B cell (primary cell): ENCODE results near the gene STRN. TPM values are rescaled to one million over a fixed set of nuclear protein-coding genes. Genes with fewer than 3 reads are reported as not detected.

Experiments used
- ATAC-seq: fragments of 200-7000 bp; cut with Tn5 transposase; one replicate; pipeline ENCODE4 v1.10.0; 2021; ENCODE audit warnings: low read depth, mild to moderate bottlenecking, moderate number of reproducible peaks, moderate library complexity
- CTCF ChIA-PET: fragments of 350-600 bp; sonication (Branson Sonifier 250); formaldehyde crosslinking; loops from one replicate; lab custom pipeline; 2021; ENCODE audit warnings: antibody characterized with exemption, inconsistent platforms; lab: Charles Lee
- POLR2A ChIA-PET: fragments of 350-600 bp; sonication (Branson Sonifier 250); formaldehyde crosslinking; loops from one replicate; lab custom pipeline; 2021; ENCODE audit warnings: antibody characterized with exemption; lab: Charles Lee
- DNase-seq: peaks from one replicate; pipeline ENCODE4 v3.0.0; 2013
- H2AFZ ChIP-seq: 2 replicates; pipeline ENCODE4 v1.6.1; 2012; ENCODE audit warnings: mild to moderate bottlenecking, low read depth, low read length; ENCODE audit not compliant: insufficient read depth, poor library complexity, severe bottlenecking
- H3K27ac ChIP-seq, 2 donors: 1 replicate in 1 of 2; 2 replicates in 1 of 2; pipeline ENCODE4 v1.5.1; 2012 to 2013; ENCODE audit warnings: low read length in 2 of 2, mild to moderate bottlenecking in 2 of 2, moderate library complexity in 1 of 2
- H3K27me3 ChIP-seq, 4 experiments: fragments of 200-600 bp in 1 of 4; sonication (generic) in 1 of 4; replicated peaks in 1 of 4; 1 replicate in 2 of 4; 2 replicates in 2 of 4; pipeline versions ENCODE4 v1.6.1 to v1.7.0; 2013 to 2016; ENCODE audit warnings: low read length in 3 of 4, mild to moderate bottlenecking in 2 of 4, mixed read lengths in 1 of 4, moderate library complexity in 1 of 4; ENCODE audit not compliant: insufficient read depth in 4 of 4, control insufficient read depth in 3 of 4; ENCODE audit errors: control extremely low read depth in 1 of 4
- H3K36me3 ChIP-seq, 2 experiments: replicated peaks in 1 of 2; 1 replicate in 1 of 2; 2 replicates in 1 of 2; pipeline versions ENCODE4 v1.6.1 to v1.7.1; 2013; ENCODE audit warnings: low read length in 1 of 2; ENCODE audit not compliant: insufficient read depth in 2 of 2, control insufficient read depth in 1 of 2; ENCODE audit errors: control extremely low read depth in 1 of 2, extremely low read depth in 1 of 2
- H3K4me1 ChIP-seq, 2 donors: fragments of 200-600 bp in 1 of 2; sonication (generic) in 1 of 2; 1 replicate in 1 of 2; 2 replicates in 1 of 2; pipeline versions ENCODE4 v1.5.1 to v1.6.1; 2013 to 2017; ENCODE audit warnings: low read length in 2 of 2; ENCODE audit not compliant: control insufficient read depth in 2 of 2, insufficient read depth in 2 of 2
- H3K4me2 ChIP-seq: replicated peaks from 2 replicates; pipeline ENCODE3; 2012; ENCODE audit warnings: mild to moderate bottlenecking, low read depth, low read length; ENCODE audit not compliant: poor library complexity, severe bottlenecking
- H3K4me3 ChIP-seq, 5 experiments: fragments of 200-600 bp in 1 of 5; sonication (generic) in 1 of 5; 1 replicate in 3 of 5; 2 replicates in 2 of 5; pipeline versions ENCODE4 v1.5.1 to v1.7.0; 2011 to 2016; ENCODE audit warnings: low read length in 4 of 5, mild to moderate bottlenecking in 4 of 5, low read depth in 2 of 5, control low read depth in 1 of 5, moderate library complexity in 1 of 5; ENCODE audit not compliant: insufficient read depth in 1 of 5; ENCODE audit errors: control extremely low read depth in 1 of 5, extremely low read depth in 1 of 5
- H3K79me2 ChIP-seq: fragments of 200-600 bp; sonication (generic); one replicate; pipeline ENCODE4 v1.6.0; 2016; ENCODE audit warnings: low read length; ENCODE audit not compliant: control insufficient read depth, insufficient read depth
- H3K9ac ChIP-seq: fragments of 200-600 bp; sonication (generic); 2 replicates; pipeline ENCODE4 v1.6.1; 2017; ENCODE audit warnings: mild to moderate bottlenecking, low read length, moderate library complexity
- H3K9me3 ChIP-seq, 3 donors: one replicate each; pipeline versions ENCODE4 v1.6.1 to v1.7.1; 2013; ENCODE audit warnings: low read length in 2 of 3; ENCODE audit not compliant: control insufficient read depth in 2 of 3, insufficient read depth in 1 of 3; ENCODE audit errors: control extremely low read depth in 1 of 3
- H4K20me1 ChIP-seq: 2 replicates; pipeline ENCODE4 v1.6.0; 2012; ENCODE audit warnings: mild to moderate bottlenecking, low read length; ENCODE audit not compliant: insufficient read depth, control insufficient read depth, poor library complexity, severe bottlenecking
- H3K27ac Mint-ChIP-seq: one replicate; pipeline ENCODE4 v1.8.0; 2021; ENCODE audit warnings: mixed read lengths
- H3K27me3 Mint-ChIP-seq: one replicate; pipeline ENCODE4 v1.8.0; 2021; ENCODE audit warnings: mixed read lengths
- H3K4me1 Mint-ChIP-seq: one replicate; pipeline ENCODE4 v1.8.0; 2021; ENCODE audit warnings: mixed read lengths
- H3K4me3 Mint-ChIP-seq: one replicate; pipeline ENCODE4 v1.8.0; 2021; ENCODE audit warnings: mixed read lengths
- H3K9me3 Mint-ChIP-seq: one replicate; pipeline ENCODE4 v1.8.0; 2022; ENCODE audit warnings: mixed read lengths; ENCODE audit not compliant: insufficient read depth
- CTCF ChIP-seq: fragments of 200-600 bp; IDR thresholded peaks from one replicate; pipeline ENCODE4 v1.8.0; 2022; ENCODE audit warnings: antibody characterized with exemption, mild to moderate bottlenecking
- EZH2 ChIP-seq: IDR thresholded peaks from 2 replicates; pipeline ENCODE4 v1.6.1; 2012; ENCODE audit warnings: borderline replicate concordance, low read depth, mild to moderate bottlenecking, moderate library complexity, low read length; ENCODE audit not compliant: insufficient read depth, poor library complexity, severe bottlenecking
- WGBS: methylation state at CpG from one replicate; pipeline ENCODE4 v1.1.5; 2013; ENCODE audit warnings: missing lambda C conversion rate; ENCODE audit not compliant: insufficient coverage; 5-methylcytosine and 5-hydroxymethylcytosine counted together
- intact Hi-C: fragments of 100-400 bp; cut with micrococcal nuclease; formaldehyde crosslinking; loops from one replicate; pipeline ENCODE4 v1.10.0; 2022
- polyA plus RNA-seq: library from polyadenylated mRNA; depleted of rRNA; stranded (reverse); fragments of >200 nt; gene quantifications from 2 replicates; pipeline ENCODE4 v1.2.3, GENCODE V29; 2012
- total RNA-seq, 2 donors: library from RNA; stranded (reverse); fragments of 120-200 nt in 1 of 2; gene quantifications; 1 replicate in 1 of 2; 2 replicates in 1 of 2; pipeline versions ENCODE4 v1.2.3 to v1.2.4, GENCODE V29; 2013 to 2022

STRN gene
- total and polyA plus RNA-seq, 2 donors (not counting 1 experiment from before 2014, with no cell fraction given) = 5.8 to 38.6 TPM

DNA sequence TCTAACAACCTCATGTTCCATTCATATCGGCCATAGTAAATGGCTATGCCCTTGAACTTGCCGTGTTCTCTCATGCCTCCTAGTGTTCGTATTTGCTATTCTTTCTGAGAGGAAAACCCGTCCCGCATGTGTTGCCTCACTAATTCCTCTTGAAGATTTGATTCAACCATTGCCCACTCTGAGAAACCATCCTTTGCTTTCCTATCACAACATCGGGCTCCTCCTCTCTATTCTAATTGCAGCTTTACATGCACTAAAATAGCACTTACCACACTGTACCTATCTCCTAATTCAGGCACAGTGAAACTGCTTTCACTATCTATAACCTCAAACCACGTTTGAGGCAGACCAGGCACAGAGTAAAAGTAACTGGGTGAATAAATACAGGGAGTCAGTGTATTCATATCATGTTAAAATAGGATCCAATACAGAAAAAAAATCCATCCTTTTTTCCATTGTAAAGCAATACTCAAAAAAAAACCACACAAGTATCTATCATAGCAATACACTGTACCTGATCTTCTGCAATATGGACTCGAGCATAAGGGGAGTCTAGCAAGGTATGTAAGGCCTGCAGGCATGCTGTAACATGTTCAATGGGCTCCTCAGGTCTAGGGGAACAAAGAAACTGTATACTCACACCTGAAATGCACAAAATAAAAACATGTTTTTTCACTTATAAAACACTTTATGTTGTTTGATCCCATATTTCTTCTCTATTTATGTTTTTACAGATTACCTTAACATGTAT, 39.0 kb upstream of the STRN start:
- Histone ChIP-seq H3K27ac (peak overlapping the region in 1 of 2 donors; percentile 57), H2AFZ (peak overlapping the region; percentile 35)

More for the DNA sequence above, 39.0 kb upstream of the STRN start:
- ChIA-PET CTCF (interaction anchor here (0.6 kb wide), 1 partner anchor 36 kb away, joined by 3 read pairs; no protein-coding TSS in a partner anchor), POLR2A (no interaction called here)
- H3K27ac Mint-ChIP-seq = peak overlapping the region; percentile 86
- WGBS = 45% methylated on average over 6 of the region's 8 CpGs
- H3K4me2 ChIP-seq = peak overlapping the region; percentile 52
- no peaks in the 10 kb centered on the region for H3K9me3 Mint-ChIP-seq
- peak overlapping the region; percentile 18 for H3K9ac ChIP-seq
- H3K79me2 ChIP-seq = peaks cover 12% of the 10 kb centered on the region
- H3K36me3 ChIP-seq = peaks cover 5 to 92% of the 10 kb centered on the region in 2 experiments
- H3K4me3 ChIP-seq = peak overlapping the region in 2 of 5 experiments; percentile 6 to 18
- H3K27me3 Mint-ChIP-seq = no peaks in the 10 kb centered on the region
- no peaks in the 10 kb centered on the region for H3K27me3 ChIP-seq
- no peaks in the 10 kb centered on the region for H4K20me1 ChIP-seq
- H3K4me3 Mint-ChIP-seq = peak overlapping the region; percentile 74
- peaks cover 14% of the 10 kb centered on the region for H3K4me1 Mint-ChIP-seq
- ATAC-seq = peak; percentile 65
- no peak for TF ChIP-seq EZH2
- TF ChIP-seq CTCF = peak; percentile 49
- intact Hi-C loops = loop anchor here (2.0 to 5.0 kb wide), 2 partner anchors 37 to 224 kb away; no protein-coding TSS in a partner anchor
- H3K4me1 ChIP-seq = peaks cover 13 to 17% of the 10 kb centered on the region in 2 donors
- H3K9me3 ChIP-seq = no peaks in the 10 kb centered on the region
- peak; percentile 46 for DNase-seq
